Lung (tissue), 12 donors: Measurements from ENCODE around the gene SLC17A2. TPM values are rescaled to one million over a fixed set of nuclear protein-coding genes. Genes with fewer than 3 reads are reported as not detected.

Experiments
- ATAC-seq: fragments of 200-7000 bp; cut with Tn5 transposase; one replicate; pipeline ENCODE4 v1.9.1; 2020; ENCODE audit warnings: moderate number of reproducible peaks; ENCODE audit not compliant: insufficient read depth, low FRiP score
- DNase-seq, 3 donors: peaks; one replicate each; pipeline ENCODE4 v3.0.0-alpha.2; 2013 to 2017
- H3K27ac ChIP-seq, 2 donors: one replicate each; pipeline ENCODE4 v1.5.1; 2013; ENCODE audit warnings: mild to moderate bottlenecking in 2 of 2, moderate library complexity in 2 of 2, control low read depth in 1 of 2, inconsistent platforms in 1 of 2, low read depth in 1 of 2, low read length in 1 of 2
- H3K27me3 ChIP-seq, 3 donors: one replicate each; pipeline ENCODE4 v1.5.1; 2013; ENCODE audit warnings: low read length in 2 of 3; ENCODE audit not compliant: control insufficient read depth in 3 of 3, insufficient read depth in 3 of 3
- H3K36me3 ChIP-seq, 4 donors: one replicate each; pipeline ENCODE4 v1.5.1; 2013; ENCODE audit warnings: low read length in 4 of 4, mild to moderate bottlenecking in 1 of 4, moderate library complexity in 1 of 4; ENCODE audit not compliant: control insufficient read depth in 4 of 4, insufficient read depth in 4 of 4
- H3K4me1 ChIP-seq, 5 donors: one replicate each; pipeline ENCODE4 v1.5.1; 2013; ENCODE audit warnings: low read length in 5 of 5, mild to moderate bottlenecking in 2 of 5, moderate library complexity in 1 of 5; ENCODE audit not compliant: control insufficient read depth in 5 of 5, insufficient read depth in 5 of 5
- H3K4me3 ChIP-seq: one replicate; pipeline ENCODE4 v1.5.1; 2013; ENCODE audit warnings: mild to moderate bottlenecking, control low read depth, moderate library complexity
- H3K9ac ChIP-seq, 2 donors: one replicate each; pipeline ENCODE4 v1.5.1; 2013; ENCODE audit warnings: low read length in 2 of 2, control low read depth in 1 of 2; ENCODE audit not compliant: insufficient read depth in 1 of 2
- H3K9me3 ChIP-seq, 4 donors: one replicate each; pipeline ENCODE4 v1.5.1; 2013; ENCODE audit warnings: low read length in 3 of 4, mild to moderate bottlenecking in 1 of 4, moderate library complexity in 1 of 4; ENCODE audit not compliant: control insufficient read depth in 4 of 4, insufficient read depth in 3 of 4
- CTCF ChIP-seq: IDR thresholded peaks from 2 replicates; pipeline ENCODE4 v1.5.1; 2012; ENCODE audit warnings: mild to moderate bottlenecking; ENCODE audit errors: control extremely low read depth, extremely low read depth
- WGBS, 2 donors: extraction: QIAGEN DNeasy Blood & Tissue Kit; methylation state at CpG; one replicate each; pipeline ENCODE4 v1.1.7; 2013; 5-methylcytosine and 5-hydroxymethylcytosine counted together
- polyA plus RNA-seq, 2 donors: library from polyadenylated mRNA; stranded (reverse); fragments of 200-250 nt; gene quantifications; one replicate each; pipeline ENCODE4 v1.2.1, GENCODE V29; 2013
- total RNA-seq, 2 donors: library from RNA; depleted of rRNA in 1 of 2; stranded (reverse); fragments of >200 nt in 1 of 2; gene quantifications; one replicate each; pipeline ENCODE4 v1.2.1, GENCODE V29; 2014 to 2021
- donor health status: control.
- donor health status: control.
- donor health status: Bipolar disorder and iron deficiency.
- donor health status: healthy.
- donor health status: DM: yes; HTN: yes; CAD: no.

SLC17A2 gene
- total and polyA plus RNA-seq, 4 donors: not detected

- Histone ChIP-seq H3K9me3 (peaks cover 0 to 3% (median under 1%) of the 10 kb centered on the region in 4 donors), H3K36me3 (peaks cover 0 to 3% (median 0%) of the 10 kb centered on the region in 4 donors), H3K4me1 (peaks cover 0 to 17% (median 2%) of the 10 kb centered on the region in 5 donors), H3K9ac (no peak overlapping the region), H3K4me3 (no peak overlapping the region), H3K27ac (no peak overlapping the region), H3K27me3 (no peaks in the 10 kb centered on the region)
- WGBS, 2 donors: 51 to 60% methylated on average over 2 of the region's 2 CpGs
- DNase-seq (no peak), ATAC-seq (no peak)
- TF ChIP-seq CTCF: no peak
Observed at GRCh38 chr6:25959890-25960536, 29.5 kb upstream of the SLC17A2 start.

- peaks cover 0 to 8% (median 2%) of the 10 kb centered on the region in 5 donors for H3K4me1 ChIP-seq
- no peaks in the 10 kb centered on the region for H3K36me3 ChIP-seq
- H3K4me3 ChIP-seq: no peak overlapping the region
- no peak for TF ChIP-seq CTCF
- H3K9me3 ChIP-seq: peaks cover 0 to 3% (median under 1%) of the 10 kb centered on the region in 4 donors
- ATAC-seq: no peak
- 69 to 73% methylated on average over 3 of the region's 3 CpGs for WGBS, 2 donors
- DNase-seq: peak in 2 of 3 donors; percentile 33 to 64
- no peak overlapping the region for H3K9ac ChIP-seq
- H3K27ac ChIP-seq: no peak overlapping the region
- no peaks in the 10 kb centered on the region for H3K27me3 ChIP-seq
Observed at GRCh38 chr6:25958700-25959162, 28.2 kb upstream of the SLC17A2 start.

- no peak overlapping the region for H3K27ac ChIP-seq
- no peaks in the 10 kb centered on the region for H3K4me1 ChIP-seq
- no peak overlapping the region for H3K9ac ChIP-seq
- no peak for DNase-seq
- H3K9me3 ChIP-seq: peaks cover 0 to 3% (median under 1%) of the 10 kb centered on the region in 4 donors
- no peak overlapping the region for H3K4me3 ChIP-seq
- no peaks in the 10 kb centered on the region for H3K36me3 ChIP-seq
- TF ChIP-seq CTCF: no peak
- 80 to 84% methylated on average over 3 of the region's 3 CpGs for WGBS, 2 donors
- no peak for ATAC-seq
- no peaks in the 10 kb centered on the region for H3K27me3 ChIP-seq
Observed at GRCh38 chr6:25956226-25956625, 25.7 kb upstream of the SLC17A2 start.
